Heart left ventricle (tissue), 16 donors: ENCODE measurements around the gene LSG1. TPM values are rescaled to one million over a fixed set of nuclear protein-coding genes. Genes with fewer than 3 reads are reported as not detected.
A peak's percentile ranks its signal among the peaks of the same experiment; 100 is the strongest.
"Not testable (repeated sequence)": the region's sequence is repeated elsewhere in the genome, so short reads cannot be mapped to it uniquely, and the experiment has no call there.

Experiments
- ATAC-seq, 4 donors: fragments of 200-7000 bp; cut with Tn5 transposase; one replicate each; pipeline ENCODE4 v1.9.1; 2020 to 2022; ENCODE audit warnings: moderate library complexity in 4 of 4, mild to moderate bottlenecking in 3 of 4, moderate number of reproducible peaks in 1 of 4
- DNase-seq, 5 donors: peaks; one replicate each; pipeline ENCODE4 v3.0.0-alpha.2; 2020
- H3K27ac ChIP-seq, 12 donors: fragments of 200-600 bp; sonication (generic) in 4 of 12; one replicate each; pipeline versions ENCODE4 v1.5.0 to v1.8.0; 2016 to 2022; ENCODE audit warnings: mild to moderate bottlenecking in 2 of 12
- H3K27me3 ChIP-seq, 9 donors: fragments of 200-600 bp; sonication (generic) in 2 of 9; one replicate each; pipeline versions ENCODE4 v1.5.1 to v1.8.0; 2016 to 2022; ENCODE audit warnings: mild to moderate bottlenecking in 3 of 9
- H3K36me3 ChIP-seq, 9 donors: fragments of 200-600 bp; sonication (generic) in 2 of 9; one replicate each; pipeline versions ENCODE4 v1.5.0 to v1.8.0; 2018 to 2022; ENCODE audit warnings: mild to moderate bottlenecking in 2 of 9
- H3K4me1 ChIP-seq, 12 donors: fragments of 200-600 bp; sonication (generic) in 4 of 12; one replicate each; pipeline versions ENCODE4 v1.5.0 to v1.8.0; 2016 to 2022; ENCODE audit warnings: mild to moderate bottlenecking in 3 of 12
- H3K4me3 ChIP-seq, 12 donors: fragments of 200-600 bp; sonication (generic) in 4 of 12; one replicate each; pipeline versions ENCODE4 v1.5.0 to v1.8.0; 2017 to 2022; ENCODE audit warnings: mild to moderate bottlenecking in 9 of 12, moderate library complexity in 4 of 12
- H3K9me3 ChIP-seq, 12 donors: fragments of 200-600 bp; sonication (generic) in 4 of 12; one replicate each; pipeline versions ENCODE4 v1.5.0 to v1.8.0; 2016 to 2022; ENCODE audit warnings: mild to moderate bottlenecking in 1 of 12
- CTCF ChIP-seq, 12 donors: fragments of 200-600 bp; sonication (generic) in 4 of 12; IDR thresholded peaks; one replicate each; pipeline versions ENCODE4 v1.5.0 to v1.8.0; 2018 to 2022; ENCODE audit warnings: antibody characterized with exemption in 12 of 12, mild to moderate bottlenecking in 5 of 12
- POLR2A ChIP-seq, 2 donors: fragments of 450-650 bp; IDR thresholded peaks; one replicate each; pipeline ENCODE4 v1.6.1; 2017; ENCODE audit warnings: antibody characterized with exemption in 2 of 2, mild to moderate bottlenecking in 2 of 2, moderate library complexity in 2 of 2
- WGBS, 4 donors: extraction: QIAGEN DNeasy Blood & Tissue Kit in 2 of 4; methylation state at CpG; one replicate each; pipeline versions ENCODE4 v1.1.5 to v1.1.7; 2013 to 2018; 5-methylcytosine and 5-hydroxymethylcytosine counted together
- intact Hi-C, 10 donors: fragments of 100-400 bp; cut with DNase I; formaldehyde crosslinking; loops; one replicate each; pipeline versions ENCODE4 v1.11.1 to v1.14.2; 2022
- polyA plus RNA-seq, 2 donors: library from polyadenylated mRNA; stranded (reverse); fragments of 200-250 nt; gene quantifications; one replicate each; pipeline ENCODE4 v1.2.3, GENCODE V29; 2013
- total RNA-seq, 9 donors: library from RNA; depleted of rRNA in 2 of 9; stranded (reverse); fragments of >200 nt in 2 of 9; fragmentation: NEBNext Ultra II Directional in 3 of 9; extraction: Animal tissue kit (Norgen Biotek cat#: 25700) in 3 of 9; gene quantifications; one replicate each; pipeline versions ENCODE4 v1.1.0 to v1.2.4, GENCODE V29; 2016 to 2023
- donor health status: ischemic (EF 13 %, LVEDD 7.1; RV severe dilation, severe dysfunction).
- donor health status: healthy with polysubstance abuse.
- donor health status: DM: no; HTN: yes; CAD: no.
- donor health status: DM: no; HTN: no; CAD: no.
- donor health status: ischemic (EF 25% LVEDD 6.9; RV normal size, moderate dysfunction).
- donor health status: ischemic (EF 25% LVEDD 5.7; RV mildly dilated, moderate dysfunction).
- donor health status: healthy.
- donor health status: DM: yes; HTN: yes; CAD: no.
- donor health status: ischemic (EF 35%, LVEDD 5.7; RV mildly dilated, moderate dysfunction).
- donor health status: nonischemic (EF 11% LVEDD 7.7; RV severe dilation, severe dysfunction).
- donor health status: DM: yes; HTN: yes; CAD: no.
- donor health status: PGD.
- donor health status: ischemic (EF 29% LVEDD 5.4; RV normal size, mild dysfunction).
- donor health status: nonischemic (EF 23%, LVEDD 6.1; RV moderate dilation, normal function).

LSG1 gene
- total and polyA plus RNA-seq, 11 donors: 9.6 to 26.9 (median 18.9) TPM

GRCh38 chr3:194606163-194606562, 65.8 kb downstream of the LSG1 start:
- no peak for DNase-seq
- H3K9me3 ChIP-seq: no peaks in the 10 kb centered on the region
- peaks cover 0 to 30% (median 11%) of the 10 kb centered on the region in 9 donors for H3K36me3 ChIP-seq
- no peaks in the 10 kb centered on the region for H3K27me3 ChIP-seq
- H3K27ac ChIP-seq: no peak overlapping the region
- intact Hi-C loops: no loop called here
- ATAC-seq: no peak
- TF ChIP-seq POLR2A (IDR thresholded peaks at IDR 0.05): no peak
- TF ChIP-seq CTCF (IDR thresholded peaks at IDR 0.05): no peak
- WGBS, 4 donors: 83 to 96% (median 90%) methylated on average over 6 to 8 of the region's 8 CpGs
- no peak overlapping the region for H3K4me3 ChIP-seq
- no peaks in the 10 kb centered on the region for H3K4me1 ChIP-seq

DNA sequence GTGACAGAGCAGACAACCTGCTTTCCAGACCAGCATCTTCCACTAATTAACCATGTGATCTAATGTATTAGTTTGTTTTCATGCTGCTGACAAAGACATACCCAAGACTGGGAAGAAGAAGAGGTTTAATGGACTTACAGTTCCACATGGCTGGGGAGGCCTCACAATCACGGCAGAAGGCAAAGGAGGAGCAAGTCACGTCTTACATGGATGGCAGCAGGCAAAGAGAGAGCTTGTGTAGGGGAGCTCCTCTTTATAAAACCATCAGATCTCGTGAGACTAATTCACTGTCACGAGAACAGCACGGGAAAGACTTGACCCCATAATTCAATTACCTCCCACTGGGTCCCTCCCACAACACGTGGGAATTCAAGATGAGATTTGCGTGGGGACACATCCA, 66.7 kb downstream of the LSG1 start:
- intact Hi-C loops, H3K4me3 ChIP-seq, ATAC-seq, H3K4me1 ChIP-seq, H3K9me3 ChIP-seq, H3K27ac ChIP-seq, DNase-seq, H3K27me3 ChIP-seq: not testable (repeated sequence)
- 88 to 92% (median 89%) methylated on average over 7 of the region's 7 CpGs for WGBS, 4 donors
- peaks cover 0 to 30% (median 11%) of the 10 kb centered on the region in 9 donors for H3K36me3 ChIP-seq

DNA sequence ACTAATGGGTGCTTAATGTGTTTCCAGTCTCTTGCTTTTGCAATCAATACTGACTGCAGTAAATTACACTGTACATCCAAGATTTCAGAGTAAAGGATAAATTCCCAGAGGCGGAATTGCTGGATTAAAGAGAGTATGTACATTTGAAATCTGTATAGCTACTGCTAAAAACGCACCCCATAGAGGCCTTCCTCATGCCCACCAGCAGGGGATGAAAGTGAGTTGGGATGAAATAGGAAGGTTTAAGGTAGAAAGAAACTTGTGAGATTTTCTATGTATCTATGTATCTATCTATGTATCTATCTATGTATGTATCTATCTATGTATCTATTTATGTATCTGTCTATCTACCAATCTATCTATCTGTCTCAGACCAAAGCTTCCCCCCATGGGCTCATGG, 67.2 kb downstream of the LSG1 start:
- Histone ChIP-seq H3K9me3 (no peaks in the 10 kb centered on the region), H3K4me1 (no peaks in the 10 kb centered on the region), H3K4me3 (no peak overlapping the region), H3K27me3 (no peaks in the 10 kb centered on the region), H3K27ac (no peak overlapping the region), H3K36me3 (peaks cover 0 to 30% (median 11%) of the 10 kb centered on the region in 9 donors)
- DNase-seq: no peak
- WGBS, 4 donors: 92 to 94% (median 94%) methylated on average over 2 of the region's 2 CpGs
- intact Hi-C loops: no loop called here
- no peak for ATAC-seq
- TF ChIP-seq CTCF (IDR thresholded peaks at IDR 0.05): peak in 2 of 12 donors; percentile 9 to 12
- no peak for TF ChIP-seq POLR2A (IDR thresholded peaks at IDR 0.05)

- Histone ChIP-seq H3K27me3 (no peaks in the 10 kb centered on the region), H3K9me3 (no peaks in the 10 kb centered on the region), H3K4me1 (no peaks in the 10 kb centered on the region), H3K36me3 (peaks cover 0 to 30% (median 9%) of the 10 kb centered on the region in 9 donors), H3K4me3 (no peak overlapping the region), H3K27ac (no peak overlapping the region)
- TF ChIP-seq CTCF (IDR thresholded peaks at IDR 0.05) (no peak), POLR2A (IDR thresholded peaks at IDR 0.05) (no peak)
- ATAC-seq (no peak), DNase-seq (no peak)
- WGBS, 4 donors: 92 to 94% (median 93%) methylated on average over 15 to 22 of the region's 22 CpGs
- intact Hi-C loops: no loop called here
Measured at GRCh38 chr3:194604126-194604525, 67.9 kb downstream of the LSG1 start.

- Histone ChIP-seq H3K27ac (no peak overlapping the region), H3K27me3 (no peaks in the 10 kb centered on the region), H3K4me1 (no peaks in the 10 kb centered on the region), H3K9me3 (no peaks in the 10 kb centered on the region), H3K4me3 (no peak overlapping the region), H3K36me3 (peaks cover 0 to 30% (median 11%) of the 10 kb centered on the region in 9 donors)
- intact Hi-C loops: no loop called here
- 78 to 83% (median 80%) methylated on average over 10 of the region's 10 CpGs for WGBS, 4 donors
- ATAC-seq (no peak), DNase-seq (no peak)
- no peak for TF ChIP-seq CTCF (IDR thresholded peaks at IDR 0.05)
- no peak for TF ChIP-seq POLR2A (IDR thresholded peaks at IDR 0.05)
Measured at GRCh38 chr3:194602669-194603171, 69.3 kb downstream of the LSG1 start.
